GM23338 (cell line): ENCODE measurements around the gene RHOG. TPM values are rescaled to one million over a fixed set of nuclear protein-coding genes. Genes with fewer than 3 reads are reported as not detected.

ENCODE experiments used
- ATAC-seq: fragments of 200-7000 bp; cut with Tn5 transposase; 3 replicates; pipeline ENCODE4 v1.9.1; 2020
- DNase-seq: peaks from one replicate; pipeline ENCODE4 v3.0.0-alpha.2; 2015; ENCODE audit warnings: low spot score
- H2AFZ ChIP-seq: fragments of 200-600 bp; sonication (generic); 2 replicates; pipeline ENCODE4 v1.8.0; 2016; ENCODE audit warnings: antibody characterized with exemption, mild to moderate bottlenecking, moderate library complexity
- H3F3A ChIP-seq: fragments of 200-600 bp; sonication (generic); replicated peaks from 2 replicates; pipeline ENCODE4 v1.8.0; 2017; ENCODE audit warnings: antibody characterized with exemption, mixed run types, low read depth
- H3K27ac ChIP-seq: fragments of 200-600 bp; sonication (generic); 2 replicates; pipeline ENCODE4 v1.6.1; 2016; ENCODE audit warnings: low read depth
- H3K27me3 ChIP-seq: fragments of 200-600 bp; sonication (generic); 2 replicates; pipeline ENCODE4 v1.8.0; 2016; ENCODE audit warnings: mild to moderate bottlenecking, mixed run types, moderate library complexity; ENCODE audit not compliant: insufficient read depth
- H3K36me3 ChIP-seq: fragments of 200-600 bp; sonication (generic); 2 replicates; pipeline ENCODE4 v1.8.0; 2016; ENCODE audit warnings: mild to moderate bottlenecking; ENCODE audit not compliant: insufficient read depth
- H3K4me1 ChIP-seq: fragments of 200-600 bp; sonication (generic); 2 replicates; pipeline ENCODE4 v1.8.0; 2016; ENCODE audit warnings: mild to moderate bottlenecking, moderate library complexity; ENCODE audit not compliant: insufficient read depth
- H3K4me2 ChIP-seq: fragments of 200-600 bp; sonication (generic); 2 replicates; pipeline ENCODE4 v1.7.1; 2017; ENCODE audit warnings: mixed run types
- H3K4me3 ChIP-seq: fragments of 200-600 bp; sonication (generic); 2 replicates; pipeline ENCODE4 v1.6.1; 2016; ENCODE audit warnings: mixed run types
- H3K79me2 ChIP-seq: fragments of 200-600 bp; sonication (generic); replicated peaks from 2 replicates; pipeline ENCODE4 v1.8.0; 2017; ENCODE audit warnings: mild to moderate bottlenecking; ENCODE audit not compliant: insufficient read depth
- H3K9me2 ChIP-seq: fragments of 200-600 bp; sonication (generic); 2 replicates; pipeline ENCODE4 v1.8.0; 2017; ENCODE audit not compliant: insufficient read depth
- H4K20me1 ChIP-seq: fragments of 200-600 bp; sonication (generic); replicated peaks from 2 replicates; pipeline ENCODE4 v1.8.0; 2017; ENCODE audit warnings: mild to moderate bottlenecking; ENCODE audit not compliant: insufficient read depth
- H3K27ac Mint-ChIP-seq: 2 replicates; pipeline ENCODE4 v1.8.0; 2020; ENCODE audit warnings: inconsistent platforms, mild to moderate bottlenecking, moderate library complexity, mixed read lengths
- H3K27me3 Mint-ChIP-seq: 3 replicates; pipeline ENCODE4 v1.8.0; 2022; ENCODE audit warnings: low read depth, mild to moderate bottlenecking, moderate library complexity, mixed read lengths, inconsistent platforms; ENCODE audit not compliant: insufficient read depth, poor library complexity
- H3K36me3 Mint-ChIP-seq: 3 replicates; pipeline ENCODE4 v1.8.0; 2021; ENCODE audit warnings: low read depth, mild to moderate bottlenecking, inconsistent platforms, moderate library complexity, mixed read lengths
- H3K4me1 Mint-ChIP-seq: 3 replicates; pipeline ENCODE4 v1.8.0; 2020; ENCODE audit warnings: mild to moderate bottlenecking, inconsistent platforms, mixed read lengths
- H3K4me3 Mint-ChIP-seq: 3 replicates; pipeline ENCODE4 v1.8.0; 2021; ENCODE audit warnings: moderate library complexity, mild to moderate bottlenecking, inconsistent platforms, mixed read lengths
- H3K9me3 Mint-ChIP-seq: 3 replicates; pipeline ENCODE4 v1.8.0; 2020; ENCODE audit warnings: moderate library complexity, mild to moderate bottlenecking, inconsistent platforms, mixed read lengths
- CREB1 ChIP-seq: fragments of 250-450 bp; sonication (Bioruptor Pico); IDR thresholded peaks from 2 replicates; pipeline ENCODE4 v1.5.0; 2020; ENCODE audit warnings: low read depth, mild to moderate bottlenecking, moderate library complexity
- EZH2 ChIP-seq: fragments of 200-600 bp; sonication (generic); IDR thresholded peaks from one replicate; pipeline ENCODE4 v1.8.0; 2017; ENCODE audit warnings: antibody characterized with exemption, mild to moderate bottlenecking, low read depth; ENCODE audit not compliant: unreplicated experiment
- NANOG ChIP-seq: IDR thresholded peaks from 2 replicates; pipeline ENCODE4 v1.6.1; 2016; ENCODE audit warnings: antibody characterized with exemption, borderline replicate concordance
- POLR2AphosphoS5 ChIP-seq: IDR thresholded peaks from 2 replicates; pipeline ENCODE4 v1.6.1; 2016; ENCODE audit warnings: antibody characterized with exemption, low read depth
- REST ChIP-seq: IDR thresholded peaks from one replicate; pipeline ENCODE4 v1.6.1; 2018; ENCODE audit warnings: antibody characterized with exemption; ENCODE audit not compliant: unreplicated experiment
- STAT1 ChIP-seq: IDR thresholded peaks from one replicate; pipeline ENCODE4 v1.6.1; 2016; ENCODE audit warnings: antibody characterized with exemption; ENCODE audit not compliant: unreplicated experiment
- ZNF114 ChIP-seq: fragments of 250-450 bp; sonication (Bioruptor Pico); IDR thresholded peaks from 2 replicates; pipeline ENCODE4 v1.5.0; 2020; ENCODE audit warnings: mild to moderate bottlenecking, moderate library complexity
- ZNF331 ChIP-seq: fragments of 250-450 bp; sonication (Bioruptor Pico); IDR thresholded peaks from 2 replicates; pipeline ENCODE4 v1.5.0; 2020; ENCODE audit warnings: low read depth, mild to moderate bottlenecking, moderate library complexity
- ZNF462 ChIP-seq: fragments of 250-450 bp; sonication (Bioruptor Pico); IDR thresholded peaks from 2 replicates; pipeline ENCODE4 v1.5.0; 2020; ENCODE audit warnings: mild to moderate bottlenecking, moderate library complexity
- polyA plus RNA-seq: library from polyadenylated mRNA; unstranded; fragments of >200 nt; fragmentation: Nextera tagmentation; extraction: Ambion mirVana; gene quantifications from 2 replicates; pipeline ENCODE4 v1.2.1, GENCODE V29; 2016
- total RNA-seq: library from RNA; depleted of rRNA; stranded (reverse); fragments of >200 nt; shearing (Covaris generic); gene quantifications from 2 replicates; pipeline ENCODE4 v1.2.3, GENCODE V29; 2014
- TF ChIP-seq, protein P1 (sequence below): IDR thresholded peaks from 2 replicates; pipeline ENCODE4 v1.6.1; 2016; ENCODE audit warnings: antibody characterized with exemption

RHOG gene
- total and polyA plus RNA-seq, 2 experiments from 2014 or later, result 26.3 to 38.6 TPM

DNA sequence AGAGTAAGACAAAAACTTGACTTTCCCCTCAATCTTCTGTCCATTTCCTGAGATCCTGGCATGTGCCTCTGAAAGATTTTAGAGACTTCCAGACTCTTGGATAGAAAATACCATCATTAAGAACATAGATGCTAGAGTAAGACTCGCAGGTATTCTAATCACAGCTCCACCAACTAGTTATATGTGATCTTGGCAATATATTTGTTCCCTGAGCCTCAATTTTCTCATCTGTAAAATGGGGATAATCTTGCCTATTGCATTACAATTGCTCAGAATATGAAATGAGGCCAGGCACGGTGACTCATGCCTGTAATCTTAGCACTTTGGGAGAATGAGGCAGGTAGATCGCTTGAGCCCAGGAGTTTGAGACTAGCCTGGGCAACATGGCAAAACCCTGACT, 10.7 kb downstream of the RHOG start (continued):
- TF ChIP-seq ZNF462 (CRISPR knock-in tag), result no peak
- TF ChIP-seq ZNF114 (CRISPR knock-in tag), result no peak

- Histone ChIP-seq H3K4me1 (peaks cover 31% of the 10 kb centered on the region), H3K4me3 (no peak overlapping the region), H3K27me3 (no peaks in the 10 kb centered on the region), H3K36me3 (no peaks in the 10 kb centered on the region), H3K9me2 (no peaks in the 10 kb centered on the region), H4K20me1 (peaks cover 12% of the 10 kb centered on the region), H3K79me2 (peaks cover 7% of the 10 kb centered on the region; the same call in 1 of the 2 replicates), H3K27ac (peak overlapping the region; percentile 77; the same call in 1 of the 2 replicates), H2AFZ (no peak overlapping the region), H3F3A (0 out of 2 replicates have a peak, but pooled peaks cover 3% of the 10 kb centered on the region), H3K4me2 (no peak overlapping the region; the same call in none of the 2 replicates)
- ATAC-seq (no peak; the same call in 1 of the 3 replicates), DNase-seq (no peak)
- Mint-ChIP-seq H3K27ac (no peak overlapping the region), H3K36me3 (peaks cover 51% of the 10 kb centered on the region), H3K27me3 (peaks cover 21% of the 10 kb centered on the region), H3K9me3 (no peaks in the 10 kb centered on the region), H3K4me1 (peaks cover 39% of the 10 kb centered on the region), H3K4me3 (no peak overlapping the region)
- no peak for TF ChIP-seq STAT1
- no peak for TF ChIP-seq ZNF331 (CRISPR knock-in tag)
- TF ChIP-seq ZNF114 (CRISPR knock-in tag), result no peak
- no peak for TF ChIP-seq EZH2
- no peak for TF ChIP-seq REST
- no peak for TF ChIP-seq CREB1 (CRISPR knock-in tag)
- TF ChIP-seq, protein P1, sequence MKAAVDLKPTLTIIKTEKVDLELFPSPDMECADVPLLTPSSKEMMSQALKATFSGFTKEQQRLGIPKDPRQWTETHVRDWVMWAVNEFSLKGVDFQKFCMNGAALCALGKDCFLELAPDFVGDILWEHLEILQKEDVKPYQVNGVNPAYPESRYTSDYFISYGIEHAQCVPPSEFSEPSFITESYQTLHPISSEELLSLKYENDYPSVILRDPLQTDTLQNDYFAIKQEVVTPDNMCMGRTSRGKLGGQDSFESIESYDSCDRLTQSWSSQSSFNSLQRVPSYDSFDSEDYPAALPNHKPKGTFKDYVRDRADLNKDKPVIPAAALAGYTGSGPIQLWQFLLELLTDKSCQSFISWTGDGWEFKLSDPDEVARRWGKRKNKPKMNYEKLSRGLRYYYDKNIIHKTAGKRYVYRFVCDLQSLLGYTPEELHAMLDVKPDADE, result no peak
- no peak for TF ChIP-seq NANOG
- no peak for TF ChIP-seq POLR2AphosphoS5
Measured at GRCh38 chr11:3827434-3828186, 13.1 kb downstream of the RHOG start.
